HG03025 (cell line): ENCODE results near the gene GPX4.
"Not testable (repeated sequence)": the region's sequence is repeated elsewhere in the genome, so short reads cannot be mapped to it uniquely, and the experiment has no call there.

Source experiments
- ATAC-seq: cut with Tn5 transposase; IDR thresholded peaks from one replicate; pipeline ENCODE4 v1.9.1; 2021; ENCODE audit warnings: mild to moderate bottlenecking, moderate library complexity; ENCODE audit not compliant: unreplicated experiment, low FRiP score

Gene GPX4

DNA sequence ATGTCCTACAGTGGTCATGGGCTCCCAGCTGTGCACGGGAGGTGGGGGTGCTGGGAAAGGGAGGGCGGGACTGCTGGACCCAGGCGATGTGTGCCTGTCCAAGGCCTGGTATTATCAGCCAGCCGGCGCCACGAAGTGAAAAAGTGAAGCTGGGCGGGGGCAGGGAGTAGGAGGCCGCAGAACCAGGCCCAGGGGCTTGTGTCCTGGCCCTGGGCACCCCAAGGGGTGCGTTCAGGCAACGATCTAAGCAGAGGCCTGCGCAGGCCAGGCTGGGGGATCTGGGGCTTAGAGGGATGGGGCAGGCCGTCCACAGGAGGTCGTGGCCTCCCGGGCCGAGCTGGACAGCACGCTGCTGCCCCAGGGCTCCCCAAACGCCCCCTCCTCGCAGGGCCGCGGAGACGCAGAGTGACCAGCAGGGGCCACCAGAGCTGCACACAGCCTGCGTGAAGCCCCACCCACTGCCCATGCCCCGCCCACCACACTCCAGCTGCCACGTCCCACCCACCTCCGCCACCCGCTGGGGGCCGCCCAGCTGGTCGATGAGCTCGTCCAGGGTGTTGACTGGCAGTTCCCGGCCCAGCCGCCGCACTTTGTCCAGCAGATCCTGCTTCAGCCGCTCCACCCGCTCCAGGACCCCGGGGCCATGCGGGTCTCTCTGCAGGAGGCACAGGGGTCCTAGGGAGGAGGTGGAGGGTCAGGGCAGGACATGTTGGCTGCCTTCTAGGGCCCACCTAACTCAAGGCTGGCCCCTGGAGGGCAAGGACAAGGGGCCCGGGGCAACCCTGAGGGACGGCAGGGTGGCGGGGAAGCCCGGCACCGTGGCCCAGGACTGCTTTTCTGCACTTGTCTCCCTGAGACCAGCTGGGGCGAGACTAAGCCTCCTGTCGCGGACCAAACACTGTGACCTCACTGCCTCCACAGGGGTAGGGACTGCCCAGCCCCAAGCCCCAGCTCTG, 9.5 kb downstream of the GPX4 start:
- ATAC-seq, result no peak

DNA sequence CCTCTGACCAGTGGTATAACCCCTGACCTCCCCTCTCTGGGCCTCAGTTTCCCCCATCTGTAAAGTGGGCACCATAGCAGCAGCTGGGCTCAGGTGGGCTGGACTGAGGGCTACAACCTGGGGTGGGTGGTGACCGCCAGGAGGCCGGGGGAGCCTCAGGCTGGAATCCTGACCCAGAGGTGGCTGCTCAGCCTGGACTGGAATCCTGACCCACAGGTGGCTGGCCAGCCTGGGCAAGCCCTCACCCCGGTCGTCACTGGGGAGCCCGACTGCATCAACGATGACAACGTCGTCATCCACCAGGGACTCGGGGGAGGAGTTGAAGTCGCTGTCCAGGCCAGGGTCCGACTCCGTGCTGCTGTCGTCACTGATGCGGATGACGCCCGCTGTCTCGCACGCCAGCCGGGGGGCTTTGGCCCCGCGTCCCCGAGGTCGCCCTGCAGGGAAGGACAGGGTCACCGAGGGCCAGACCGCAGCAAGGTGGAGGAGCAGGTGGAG, 10.2 kb downstream of the GPX4 start:
- ATAC-seq, result no peak

DNA sequence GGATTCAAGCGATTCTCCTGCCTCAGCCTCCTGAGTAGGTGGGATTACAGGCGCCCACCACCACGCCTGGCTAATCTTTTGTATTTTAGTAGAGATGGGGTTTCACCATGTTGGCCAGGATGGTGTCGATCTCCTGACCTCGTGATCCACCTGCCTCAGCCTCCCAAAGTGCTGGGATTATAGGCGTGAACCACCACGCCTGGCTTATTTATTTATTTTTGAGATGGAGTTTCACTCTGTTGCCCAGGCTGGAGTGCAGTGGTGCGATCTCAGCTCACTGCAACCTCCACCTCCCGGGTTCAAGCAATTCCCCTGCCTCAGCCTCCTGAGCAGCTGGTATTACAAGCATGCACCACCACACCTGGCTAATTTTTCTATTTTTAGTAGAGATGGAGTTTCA, 10.9 kb downstream of the GPX4 start:
- ATAC-seq, result not testable (repeated sequence)

DNA sequence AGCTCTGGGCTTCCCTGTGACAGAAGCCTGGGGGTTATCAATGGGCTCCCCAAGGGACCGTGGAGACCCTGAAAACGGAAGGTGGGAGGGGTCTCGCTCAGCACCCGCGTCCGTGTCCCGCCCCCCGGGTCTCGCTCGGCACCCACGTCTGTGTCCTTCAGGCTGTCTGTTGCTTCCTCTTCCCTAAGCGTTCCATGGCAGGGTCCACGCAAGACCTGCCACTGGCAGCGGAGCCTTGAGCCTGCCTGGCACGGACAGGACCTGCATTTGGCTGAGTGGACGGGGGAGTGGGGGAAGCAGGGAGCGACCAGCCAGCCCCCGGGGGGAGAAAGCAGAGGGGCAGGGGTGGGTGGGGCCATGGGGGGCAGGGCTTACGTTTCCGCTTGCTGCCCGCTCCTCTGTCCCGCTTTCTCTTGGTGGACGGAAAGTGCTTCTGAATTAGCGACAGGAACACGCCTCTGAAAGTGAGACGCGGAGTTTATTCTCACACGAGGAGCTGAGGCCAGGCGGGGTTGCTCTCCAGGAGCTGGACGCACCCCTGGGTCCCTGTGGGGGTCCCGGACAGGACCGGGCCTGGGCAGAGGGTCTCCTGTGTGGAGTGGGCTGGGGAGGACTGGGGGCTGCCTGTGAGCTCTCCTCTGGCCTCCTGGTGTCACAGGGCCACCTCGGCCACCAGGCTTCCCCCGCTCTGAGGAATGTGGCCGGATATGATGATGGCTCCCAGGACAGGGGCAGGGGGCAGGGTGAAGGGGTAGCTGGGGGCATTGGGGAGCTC, 12.0 kb downstream of the GPX4 start:
- ATAC-seq, result no peak

DNA sequence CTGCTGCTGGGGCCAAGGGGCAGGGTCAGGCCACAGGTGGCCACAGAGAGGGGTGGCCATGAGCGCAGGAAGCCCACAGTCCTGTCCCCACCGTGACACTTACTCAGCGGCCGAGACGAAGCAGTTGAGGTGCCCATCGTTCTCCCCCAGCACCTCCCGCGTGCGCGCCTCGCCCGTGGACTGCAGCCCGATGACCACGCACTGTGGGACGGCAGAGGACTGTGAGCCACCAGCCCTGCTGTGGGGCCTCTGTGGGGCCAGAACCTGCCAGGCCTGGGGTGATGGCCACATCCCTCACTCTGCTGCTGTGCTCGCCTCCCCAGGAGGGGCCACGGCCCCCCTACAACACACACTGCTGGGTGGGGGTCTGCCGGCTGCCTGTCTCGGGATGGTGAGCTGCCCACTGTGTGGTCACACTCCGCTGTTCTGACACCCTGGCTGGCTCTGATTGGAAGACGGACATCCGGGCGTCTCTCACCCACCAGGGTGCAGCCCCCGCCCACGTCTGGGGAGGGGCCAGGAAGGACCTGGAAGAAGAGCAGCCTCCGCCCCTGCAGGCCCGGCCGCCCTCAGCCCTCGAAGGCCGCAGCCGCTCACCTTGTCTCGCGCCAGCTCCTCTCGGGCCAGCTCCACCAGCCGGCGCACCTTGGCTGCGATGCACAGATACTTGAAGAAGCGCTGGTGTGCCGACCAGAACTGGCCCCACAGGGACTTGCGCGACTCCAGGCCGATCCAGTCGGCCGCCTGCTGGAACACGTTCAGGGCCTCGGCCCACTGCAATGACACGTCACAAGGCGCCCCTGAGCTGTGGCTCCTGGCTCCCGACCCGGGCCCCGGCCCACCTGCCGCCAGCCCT, 13.2 kb downstream of the GPX4 start:
- ATAC-seq, result no peak

DNA sequence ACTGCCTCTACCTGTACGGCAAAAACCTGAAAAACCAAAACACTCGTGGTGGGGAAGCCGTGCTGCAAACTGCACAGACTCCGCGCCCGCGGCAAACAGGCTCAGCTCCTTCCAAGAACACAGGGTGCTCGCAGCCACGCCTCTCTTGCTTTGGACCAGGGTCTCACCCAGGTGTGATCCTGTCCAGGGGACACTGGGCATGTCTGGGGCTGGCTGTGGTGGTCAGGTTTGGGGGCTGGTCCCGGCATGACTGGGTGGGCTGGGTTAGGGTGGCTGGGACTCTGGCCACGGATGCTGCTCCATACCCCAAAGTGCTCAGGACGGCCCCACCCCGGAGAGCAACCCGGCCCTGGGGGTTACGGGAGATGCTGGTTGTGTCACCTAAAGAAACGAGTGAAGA, 13.9 kb downstream of the GPX4 start:
- no peak for ATAC-seq

DNA sequence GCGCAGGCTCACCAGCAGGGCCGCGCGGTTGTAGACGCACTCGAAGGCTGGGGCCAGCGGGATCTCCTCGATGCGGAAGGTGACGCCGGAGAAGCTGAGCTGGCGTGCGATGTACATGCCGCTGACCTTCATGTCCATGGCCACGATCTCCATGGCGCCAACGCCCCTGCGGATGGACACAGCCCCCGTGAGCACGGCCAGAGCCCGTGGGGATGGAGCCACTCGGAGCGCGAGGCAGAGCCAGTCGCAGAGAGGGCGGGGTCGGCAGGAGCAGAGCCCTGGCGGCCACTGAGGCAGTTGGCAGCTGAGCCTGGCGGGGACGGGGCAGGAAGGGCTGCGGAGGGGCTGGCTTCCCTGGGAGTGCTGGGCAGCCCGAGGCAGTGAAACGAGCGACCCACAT, 15.2 kb downstream of the GPX4 start:
- ATAC-seq, result no peak

DNA sequence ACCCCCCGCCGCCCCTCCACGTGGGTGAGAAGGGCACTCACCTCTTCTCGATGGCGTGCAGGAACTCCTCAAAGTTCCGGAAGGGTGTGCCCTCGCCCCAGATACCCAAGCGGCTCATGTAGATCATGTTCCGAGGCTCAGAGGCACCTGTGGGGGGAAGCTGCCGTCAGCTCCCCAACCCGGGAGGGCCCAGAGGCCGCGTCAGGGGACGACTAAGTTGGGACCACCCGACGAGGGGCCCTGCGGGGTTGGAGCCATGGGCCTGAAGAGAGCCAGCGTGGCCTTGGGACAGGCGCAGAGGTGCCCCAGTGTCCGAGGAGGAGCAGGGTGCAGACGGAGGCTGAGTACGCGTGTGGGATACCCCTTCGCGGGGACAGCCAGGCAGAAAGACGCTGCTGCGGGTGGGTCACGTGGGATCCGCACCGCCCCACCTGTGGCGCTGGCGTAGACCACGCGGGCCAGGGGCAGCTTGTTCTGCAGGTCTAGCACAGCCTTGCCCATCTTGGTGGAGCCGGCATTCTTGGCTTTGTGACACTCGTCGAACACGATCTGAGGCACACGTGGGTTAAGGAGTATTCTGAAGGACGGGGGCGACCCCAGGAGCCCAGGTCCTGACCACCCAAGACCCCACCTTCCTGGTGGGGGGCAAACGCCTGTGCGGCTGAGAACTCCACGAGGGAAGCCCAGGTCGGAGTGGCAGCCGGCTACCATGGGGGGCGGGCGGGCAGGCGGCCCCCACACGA, 15.9 kb downstream of the GPX4 start:
- no peak for ATAC-seq

DNA sequence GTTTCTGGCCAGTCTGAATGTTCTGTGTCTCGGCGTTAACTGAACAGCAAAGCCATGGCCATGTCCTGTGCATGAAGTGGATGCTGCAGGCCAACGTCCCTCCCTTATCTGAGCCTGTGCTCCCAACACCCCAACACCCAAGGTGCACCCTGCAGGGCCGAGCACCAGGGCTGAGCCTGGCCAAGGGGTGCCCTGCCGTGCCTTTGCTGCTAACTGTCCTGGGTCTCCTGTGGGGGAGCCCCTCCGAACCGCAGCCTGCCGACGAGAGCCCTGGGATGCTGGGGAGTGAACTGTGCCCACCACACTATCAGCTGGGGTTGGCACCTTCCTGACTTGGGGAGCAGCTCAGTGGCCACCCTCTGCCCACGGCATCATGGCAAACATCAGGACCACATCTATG, 17.6 kb downstream of the GPX4 start:
- no peak for ATAC-seq

DNA sequence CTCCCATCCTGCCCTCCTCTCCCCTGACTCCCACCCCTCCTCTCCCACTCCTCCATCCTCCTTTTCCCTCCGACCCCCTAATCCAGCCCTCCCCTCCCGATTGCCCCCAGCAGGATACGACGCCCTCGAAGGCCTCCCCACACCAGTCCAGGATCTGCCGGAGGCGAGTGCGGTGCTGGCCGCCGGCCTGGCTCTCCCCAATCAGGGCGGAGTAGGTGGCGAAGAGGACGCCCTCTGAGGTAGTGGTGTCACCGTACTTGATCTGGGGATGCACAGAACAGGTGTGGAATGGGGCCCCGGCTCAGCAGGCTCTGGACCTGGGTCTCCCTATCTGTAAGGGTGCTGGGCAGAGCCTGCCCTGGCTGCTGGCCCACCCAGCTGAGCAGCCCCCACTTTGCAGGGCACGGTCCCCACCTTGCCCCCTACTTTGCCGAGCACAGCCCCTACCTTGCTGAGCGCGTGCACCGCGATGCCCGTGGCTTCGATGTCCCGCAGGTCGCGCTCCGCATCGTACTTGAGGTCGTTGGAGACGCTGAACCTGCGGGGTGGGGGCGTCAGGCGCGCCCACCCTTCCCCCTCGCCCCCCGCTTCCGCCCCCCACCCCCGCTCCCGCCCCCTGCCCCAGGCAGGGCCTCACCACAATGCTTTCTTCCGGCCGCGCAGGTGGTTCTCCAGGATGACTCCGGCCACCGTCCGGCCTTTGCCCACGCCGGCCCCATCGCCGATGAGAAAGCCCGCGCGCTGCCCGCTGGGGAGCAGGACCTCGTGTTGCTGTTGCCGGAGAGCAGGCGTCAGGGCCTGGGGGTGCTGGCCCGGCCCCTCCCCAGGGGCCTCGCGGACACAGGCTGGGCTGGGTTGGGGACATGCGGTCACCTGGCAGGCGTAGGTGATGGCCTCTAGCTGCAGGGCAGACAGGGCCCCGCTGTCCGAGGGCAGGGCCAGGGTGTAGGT, 18.5 kb downstream of the GPX4 start:
- ATAC-seq, result no peak

DNA sequence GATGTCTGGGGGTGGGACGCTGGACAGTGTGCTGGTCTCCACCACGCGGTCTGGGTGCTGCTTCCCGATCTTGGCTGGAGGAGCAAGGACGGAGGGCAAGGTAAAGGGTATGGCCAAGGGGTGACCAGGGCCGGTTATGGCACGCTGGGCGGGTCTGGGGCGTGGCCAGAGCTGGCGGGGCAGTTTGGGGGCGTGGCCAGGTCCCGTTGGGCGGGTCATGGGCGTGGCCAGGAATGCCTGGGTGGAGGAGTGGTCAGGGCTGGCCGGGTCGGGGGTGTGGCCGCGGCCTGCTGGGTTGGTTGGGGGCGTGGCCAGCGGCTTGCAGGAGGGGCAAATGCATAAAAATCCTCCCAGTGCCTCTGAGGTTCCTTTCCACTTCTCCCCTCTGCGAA, 19.2 kb downstream of the GPX4 start:
- ATAC-seq, result no peak

DNA sequence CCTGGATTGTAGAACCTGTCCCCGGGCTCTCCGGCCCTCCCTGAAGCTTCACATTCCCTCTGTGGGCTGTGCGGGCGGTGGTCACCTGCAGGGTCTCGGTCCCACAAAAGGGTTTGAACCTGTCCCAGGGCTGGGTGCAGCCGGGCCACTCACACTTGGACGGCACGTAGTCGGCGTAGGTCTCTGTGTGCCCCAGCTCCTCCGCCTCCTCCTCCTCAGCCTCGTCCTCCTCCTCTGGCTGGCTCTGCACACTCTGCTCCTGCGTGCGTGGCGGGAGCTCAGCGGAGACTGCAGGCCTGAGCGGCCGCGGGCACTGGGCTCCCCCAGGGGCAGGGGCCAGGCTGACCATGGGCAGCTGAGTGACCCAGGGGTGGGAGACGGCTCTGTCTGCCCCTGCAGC, 19.6 kb downstream of the GPX4 start:
- ATAC-seq, result no peak

DNA sequence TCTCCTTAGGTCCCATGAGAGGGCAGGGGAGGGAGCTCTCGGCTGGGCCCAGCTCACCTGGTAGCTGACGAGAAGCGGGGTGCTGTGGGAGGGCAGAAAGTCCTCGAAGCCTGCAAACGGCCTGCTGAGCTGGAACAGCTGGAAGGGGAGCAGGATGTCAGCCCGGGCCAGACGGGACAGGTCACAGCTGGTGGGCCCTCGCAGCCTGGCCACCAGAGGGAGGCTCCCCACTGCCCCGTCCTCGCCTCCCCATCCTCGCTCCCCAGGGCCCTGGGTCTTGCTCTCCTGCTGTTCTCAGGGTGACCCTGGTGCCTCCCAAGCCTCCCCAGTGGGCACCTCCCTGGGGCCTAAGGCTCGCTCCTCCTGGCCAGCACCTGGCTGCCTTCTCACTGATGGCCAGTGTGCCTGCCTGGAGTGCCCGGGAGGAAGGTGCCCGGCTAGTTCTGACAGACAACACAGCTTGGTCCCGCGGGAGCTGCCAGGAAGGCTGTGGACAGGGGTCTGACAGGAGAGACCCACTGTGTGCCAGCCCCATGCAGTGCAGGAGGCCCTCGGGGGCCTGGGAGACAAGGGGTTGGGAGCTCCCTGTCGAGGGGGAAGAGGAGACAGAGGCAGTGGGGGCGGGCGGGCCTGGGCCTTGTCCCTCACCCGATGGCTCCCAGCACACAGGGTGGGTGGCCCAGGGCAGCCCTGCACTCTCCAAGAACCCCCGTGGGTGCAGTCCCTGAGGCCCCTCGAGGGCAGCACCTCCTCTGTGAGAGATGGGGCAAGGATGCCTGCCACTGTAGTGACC, 20.3 kb downstream of the GPX4 start:
- ATAC-seq, result no peak

DNA sequence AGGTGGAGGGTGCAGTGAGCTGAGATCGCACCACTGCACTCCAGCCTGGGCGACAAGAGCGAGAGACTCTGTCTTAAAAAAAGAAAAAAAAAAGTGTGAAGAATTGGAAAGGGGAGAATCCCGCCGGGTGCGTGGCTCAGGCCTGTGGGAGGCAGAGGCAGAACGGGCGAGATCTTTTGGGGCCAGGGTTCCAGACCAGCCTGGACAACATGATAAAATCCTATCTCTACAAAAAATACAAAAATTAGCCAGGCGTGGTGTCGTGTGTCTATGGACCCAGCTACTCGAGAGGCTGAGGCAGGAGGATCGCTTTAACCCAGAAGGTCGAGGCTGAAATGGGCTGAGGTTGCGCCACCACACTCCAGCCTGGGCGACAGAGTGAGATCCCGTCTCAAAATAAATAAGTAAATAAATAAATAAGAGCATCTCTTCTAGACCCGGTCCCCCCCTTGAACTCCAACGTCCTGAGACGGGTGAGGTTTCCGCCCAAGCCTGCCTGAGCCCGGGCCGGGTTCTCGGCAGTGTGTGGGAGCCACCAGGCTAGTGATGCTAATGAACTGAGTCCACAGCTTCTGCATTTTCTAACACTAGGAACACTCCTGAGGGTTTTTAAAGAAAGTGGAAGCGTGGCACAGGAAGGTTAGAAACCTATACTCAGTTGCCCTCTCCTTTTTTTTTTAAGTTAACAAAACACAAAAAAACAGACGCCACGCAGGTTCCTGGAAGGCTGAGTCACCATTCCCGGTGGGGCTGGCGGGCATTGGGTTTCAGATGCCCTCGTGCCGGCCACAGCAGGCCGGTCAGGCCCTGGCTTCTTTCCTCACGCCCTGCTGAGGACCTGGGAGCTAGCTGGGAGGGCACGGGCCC, 22.0 kb downstream of the GPX4 start:
- no peak for ATAC-seq

DNA sequence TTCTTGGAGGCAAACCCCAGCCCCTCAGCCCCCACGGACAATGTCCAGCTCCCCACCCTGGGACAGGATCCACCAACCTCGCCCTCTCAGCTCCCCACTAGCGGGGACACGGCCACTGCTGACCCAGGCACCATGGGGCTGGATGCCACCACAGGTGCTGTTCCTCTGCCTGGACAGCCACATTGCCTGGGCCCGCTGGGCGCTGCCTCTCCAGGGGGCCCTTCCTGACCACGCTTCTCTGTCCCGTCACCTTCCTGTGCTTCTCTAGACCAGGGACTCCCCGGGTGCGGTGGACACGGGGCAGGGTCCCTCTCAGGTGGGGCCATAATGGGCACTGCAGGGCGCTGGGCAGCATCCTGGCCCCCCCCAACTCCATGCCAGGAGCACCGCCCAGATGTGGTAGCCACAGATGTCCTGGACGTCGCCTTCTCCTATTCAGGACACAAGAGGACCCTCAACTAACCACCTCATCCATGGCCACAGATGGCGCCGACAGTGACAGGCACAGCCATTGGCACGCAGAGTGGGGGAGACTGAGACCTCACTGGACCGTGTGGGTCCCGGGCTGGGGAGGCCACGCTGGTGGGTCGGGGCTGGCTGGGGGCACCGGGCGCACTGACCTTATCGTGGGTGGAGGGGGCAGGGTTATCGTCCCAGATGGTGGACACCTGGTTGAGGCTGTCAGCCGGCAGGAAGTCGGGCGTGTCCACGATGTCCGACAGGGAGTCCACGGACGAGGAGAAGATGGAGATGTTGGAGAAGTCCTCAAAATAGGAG, 23.4 kb downstream of the GPX4 start:
- ATAC-seq, result no peak

DNA sequence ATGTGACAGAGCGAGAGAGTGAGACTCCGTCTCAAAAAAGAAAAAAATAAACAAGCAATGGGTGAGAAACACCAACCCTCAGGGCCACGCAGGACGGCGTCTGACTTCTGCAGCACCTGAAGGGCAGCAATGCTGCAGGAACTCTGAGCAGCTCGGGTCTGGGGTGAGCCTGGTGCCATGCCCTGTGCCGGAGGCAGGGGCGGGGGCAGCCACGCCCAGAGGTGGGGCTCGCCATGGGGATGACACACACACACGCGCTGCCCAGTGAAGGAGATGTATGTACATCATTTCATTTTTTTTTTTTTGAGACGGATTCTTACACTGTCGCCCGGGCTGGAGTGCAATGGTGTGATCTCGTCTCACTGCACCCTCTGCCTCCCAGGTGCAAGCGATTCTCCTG, 24.3 kb downstream of the GPX4 start:
- no peak for ATAC-seq
